ENCODE measurements around the gene PRMT1. TPM values are rescaled to one million over a fixed set of nuclear protein-coding genes. Genes with fewer than 3 reads are reported as not detected.
A peak's percentile ranks its signal among the peaks of the same experiment; 100 is the strongest.

Gene PRMT1
- total RNA-seq, 1 experiment from 2014 or later, result 527 TPM

DNA sequence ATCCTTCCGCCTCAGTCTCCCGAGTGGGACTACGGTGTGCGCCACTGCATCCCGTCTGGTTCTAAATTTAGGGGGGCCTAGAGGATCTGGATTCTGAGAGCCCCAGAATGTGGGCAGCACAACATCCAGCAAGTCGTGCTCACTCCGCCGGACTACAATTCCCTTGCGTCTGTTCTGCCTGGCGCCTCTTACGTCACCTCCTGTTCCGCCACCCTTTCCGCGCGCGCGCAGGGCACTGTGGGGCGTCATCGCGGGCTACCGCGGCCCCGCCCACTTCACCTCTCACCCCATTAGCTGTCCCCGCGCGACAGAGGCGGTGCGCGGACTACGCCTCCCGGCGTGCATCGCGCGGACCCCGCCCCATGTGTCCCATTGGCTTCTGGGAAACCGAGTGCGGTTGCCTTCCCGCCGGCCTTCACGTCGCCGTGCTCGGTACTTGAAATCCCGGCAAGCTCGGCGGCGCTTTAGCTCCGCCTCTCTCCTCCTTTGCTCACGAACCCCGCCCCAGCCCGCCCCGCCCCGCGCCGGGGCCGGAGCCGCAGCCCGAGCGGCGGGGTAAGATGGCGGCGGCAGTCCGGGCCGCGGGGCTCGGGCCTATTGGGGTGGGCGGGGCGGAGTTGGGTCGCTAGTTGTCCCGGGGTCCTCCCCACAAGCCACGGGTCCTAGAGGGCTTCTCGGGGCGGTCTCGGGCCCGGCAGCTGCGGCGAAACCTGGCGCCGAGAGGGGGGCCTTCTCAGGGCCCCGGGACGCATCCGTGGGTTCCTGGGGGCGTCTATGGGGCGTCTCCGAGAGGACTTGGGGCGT, 35.2 kb upstream of the PRMT1 start, which contains the start of gene SCAF1 (continued):
- TF ChIP-seq, protein P1, sequence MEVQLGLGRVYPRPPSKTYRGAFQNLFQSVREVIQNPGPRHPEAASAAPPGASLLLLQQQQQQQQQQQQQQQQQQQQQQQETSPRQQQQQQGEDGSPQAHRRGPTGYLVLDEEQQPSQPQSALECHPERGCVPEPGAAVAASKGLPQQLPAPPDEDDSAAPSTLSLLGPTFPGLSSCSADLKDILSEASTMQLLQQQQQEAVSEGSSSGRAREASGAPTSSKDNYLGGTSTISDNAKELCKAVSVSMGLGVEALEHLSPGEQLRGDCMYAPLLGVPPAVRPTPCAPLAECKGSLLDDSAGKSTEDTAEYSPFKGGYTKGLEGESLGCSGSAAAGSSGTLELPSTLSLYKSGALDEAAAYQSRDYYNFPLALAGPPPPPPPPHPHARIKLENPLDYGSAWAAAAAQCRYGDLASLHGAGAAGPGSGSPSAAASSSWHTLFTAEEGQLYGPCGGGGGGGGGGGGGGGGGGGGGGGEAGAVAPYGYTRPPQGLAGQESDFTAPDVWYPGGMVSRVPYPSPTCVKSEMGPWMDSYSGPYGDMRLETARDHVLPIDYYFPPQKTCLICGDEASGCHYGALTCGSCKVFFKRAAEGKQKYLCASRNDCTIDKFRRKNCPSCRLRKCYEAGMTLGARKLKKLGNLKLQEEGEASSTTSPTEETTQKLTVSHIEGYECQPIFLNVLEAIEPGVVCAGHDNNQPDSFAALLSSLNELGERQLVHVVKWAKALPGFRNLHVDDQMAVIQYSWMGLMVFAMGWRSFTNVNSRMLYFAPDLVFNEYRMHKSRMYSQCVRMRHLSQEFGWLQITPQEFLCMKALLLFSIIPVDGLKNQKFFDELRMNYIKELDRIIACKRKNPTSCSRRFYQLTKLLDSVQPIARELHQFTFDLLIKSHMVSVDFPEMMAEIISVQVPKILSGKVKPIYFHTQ (CRISPR knock-in tag; IDR thresholded peaks at IDR 0.05), result no peak
- TF ChIP-seq ZNF423 (CRISPR knock-in tag; IDR thresholded peaks at IDR 0.05), result no peak
- TF ChIP-seq, protein P2, sequence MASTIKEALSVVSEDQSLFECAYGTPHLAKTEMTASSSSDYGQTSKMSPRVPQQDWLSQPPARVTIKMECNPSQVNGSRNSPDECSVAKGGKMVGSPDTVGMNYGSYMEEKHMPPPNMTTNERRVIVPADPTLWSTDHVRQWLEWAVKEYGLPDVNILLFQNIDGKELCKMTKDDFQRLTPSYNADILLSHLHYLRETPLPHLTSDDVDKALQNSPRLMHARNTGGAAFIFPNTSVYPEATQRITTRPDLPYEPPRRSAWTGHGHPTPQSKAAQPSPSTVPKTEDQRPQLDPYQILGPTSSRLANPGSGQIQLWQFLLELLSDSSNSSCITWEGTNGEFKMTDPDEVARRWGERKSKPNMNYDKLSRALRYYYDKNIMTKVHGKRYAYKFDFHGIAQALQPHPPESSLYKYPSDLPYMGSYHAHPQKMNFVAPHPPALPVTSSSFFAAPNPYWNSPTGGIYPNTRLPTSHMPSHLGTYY (CRISPR knock-in tag; IDR thresholded peaks at IDR 0.05), result no peak
- TF ChIP-seq ELF4 (CRISPR knock-in tag; IDR thresholded peaks at IDR 0.05; ENCODE audit: low read depth), result no peak
- no peak for TF ChIP-seq RELA (CRISPR knock-in tag; IDR thresholded peaks at IDR 0.05; ENCODE audit: borderline replicate concordance)
- TF ChIP-seq ZNF219 (CRISPR knock-in tag; IDR thresholded peaks at IDR 0.05; ENCODE audit: borderline replicate concordance), result no peak
- TF ChIP-seq, protein P3, sequence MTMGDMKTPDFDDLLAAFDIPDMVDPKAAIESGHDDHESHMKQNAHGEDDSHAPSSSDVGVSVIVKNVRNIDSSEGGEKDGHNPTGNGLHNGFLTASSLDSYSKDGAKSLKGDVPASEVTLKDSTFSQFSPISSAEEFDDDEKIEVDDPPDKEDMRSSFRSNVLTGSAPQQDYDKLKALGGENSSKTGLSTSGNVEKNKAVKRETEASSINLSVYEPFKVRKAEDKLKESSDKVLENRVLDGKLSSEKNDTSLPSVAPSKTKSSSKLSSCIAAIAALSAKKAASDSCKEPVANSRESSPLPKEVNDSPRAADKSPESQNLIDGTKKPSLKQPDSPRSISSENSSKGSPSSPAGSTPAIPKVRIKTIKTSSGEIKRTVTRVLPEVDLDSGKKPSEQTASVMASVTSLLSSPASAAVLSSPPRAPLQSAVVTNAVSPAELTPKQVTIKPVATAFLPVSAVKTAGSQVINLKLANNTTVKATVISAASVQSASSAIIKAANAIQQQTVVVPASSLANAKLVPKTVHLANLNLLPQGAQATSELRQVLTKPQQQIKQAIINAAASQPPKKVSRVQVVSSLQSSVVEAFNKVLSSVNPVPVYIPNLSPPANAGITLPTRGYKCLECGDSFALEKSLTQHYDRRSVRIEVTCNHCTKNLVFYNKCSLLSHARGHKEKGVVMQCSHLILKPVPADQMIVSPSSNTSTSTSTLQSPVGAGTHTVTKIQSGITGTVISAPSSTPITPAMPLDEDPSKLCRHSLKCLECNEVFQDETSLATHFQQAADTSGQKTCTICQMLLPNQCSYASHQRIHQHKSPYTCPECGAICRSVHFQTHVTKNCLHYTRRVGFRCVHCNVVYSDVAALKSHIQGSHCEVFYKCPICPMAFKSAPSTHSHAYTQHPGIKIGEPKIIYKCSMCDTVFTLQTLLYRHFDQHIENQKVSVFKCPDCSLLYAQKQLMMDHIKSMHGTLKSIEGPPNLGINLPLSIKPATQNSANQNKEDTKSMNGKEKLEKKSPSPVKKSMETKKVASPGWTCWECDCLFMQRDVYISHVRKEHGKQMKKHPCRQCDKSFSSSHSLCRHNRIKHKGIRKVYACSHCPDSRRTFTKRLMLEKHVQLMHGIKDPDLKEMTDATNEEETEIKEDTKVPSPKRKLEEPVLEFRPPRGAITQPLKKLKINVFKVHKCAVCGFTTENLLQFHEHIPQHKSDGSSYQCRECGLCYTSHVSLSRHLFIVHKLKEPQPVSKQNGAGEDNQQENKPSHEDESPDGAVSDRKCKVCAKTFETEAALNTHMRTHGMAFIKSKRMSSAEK (CRISPR knock-in tag; IDR thresholded peaks at IDR 0.05; ENCODE audit: borderline replicate concordance), result no peak
- TF ChIP-seq HMGA2 (CRISPR knock-in tag; IDR thresholded peaks at IDR 0.05), result no peak
- TF ChIP-seq GTF2I (CRISPR knock-in tag; conservative IDR thresholded peaks at IDR 0.05), result no peak
- TF ChIP-seq, protein P4, sequence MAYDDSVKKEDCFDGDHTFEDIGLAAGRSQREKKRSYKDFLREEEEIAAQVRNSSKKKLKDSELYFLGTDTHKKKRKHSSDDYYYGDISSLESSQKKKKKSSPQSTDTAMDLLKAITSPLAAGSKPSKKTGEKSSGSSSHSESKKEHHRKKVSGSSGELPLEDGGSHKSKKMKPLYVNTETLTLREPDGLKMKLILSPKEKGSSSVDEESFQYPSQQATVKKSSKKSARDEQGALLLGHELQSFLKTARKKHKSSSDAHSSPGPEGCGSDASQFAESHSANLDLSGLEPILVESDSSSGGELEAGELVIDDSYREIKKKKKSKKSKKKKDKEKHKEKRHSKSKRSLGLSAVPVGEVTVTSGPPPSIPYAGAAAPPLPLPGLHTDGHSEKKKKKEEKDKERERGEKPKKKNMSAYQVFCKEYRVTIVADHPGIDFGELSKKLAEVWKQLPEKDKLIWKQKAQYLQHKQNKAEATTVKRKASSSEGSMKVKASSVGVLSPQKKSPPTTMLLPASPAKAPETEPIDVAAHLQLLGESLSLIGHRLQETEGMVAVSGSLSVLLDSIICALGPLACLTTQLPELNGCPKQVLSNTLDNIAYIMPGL (CRISPR knock-in tag; IDR thresholded peaks at IDR 0.05), result no peak
- TF ChIP-seq SMAD4 (CRISPR knock-in tag; IDR thresholded peaks at IDR 0.05), result no peak
- peak; percentile 84 for TF ChIP-seq FOXK1 (CRISPR knock-in tag; IDR thresholded peaks at IDR 0.05)
- TF ChIP-seq, protein P5, sequence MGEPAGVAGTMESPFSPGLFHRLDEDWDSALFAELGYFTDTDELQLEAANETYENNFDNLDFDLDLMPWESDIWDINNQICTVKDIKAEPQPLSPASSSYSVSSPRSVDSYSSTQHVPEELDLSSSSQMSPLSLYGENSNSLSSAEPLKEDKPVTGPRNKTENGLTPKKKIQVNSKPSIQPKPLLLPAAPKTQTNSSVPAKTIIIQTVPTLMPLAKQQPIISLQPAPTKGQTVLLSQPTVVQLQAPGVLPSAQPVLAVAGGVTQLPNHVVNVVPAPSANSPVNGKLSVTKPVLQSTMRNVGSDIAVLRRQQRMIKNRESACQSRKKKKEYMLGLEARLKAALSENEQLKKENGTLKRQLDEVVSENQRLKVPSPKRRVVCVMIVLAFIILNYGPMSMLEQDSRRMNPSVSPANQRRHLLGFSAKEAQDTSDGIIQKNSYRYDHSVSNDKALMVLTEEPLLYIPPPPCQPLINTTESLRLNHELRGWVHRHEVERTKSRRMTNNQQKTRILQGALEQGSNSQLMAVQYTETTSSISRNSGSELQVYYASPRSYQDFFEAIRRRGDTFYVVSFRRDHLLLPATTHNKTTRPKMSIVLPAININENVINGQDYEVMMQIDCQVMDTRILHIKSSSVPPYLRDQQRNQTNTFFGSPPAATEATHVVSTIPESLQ (CRISPR knock-in tag; IDR thresholded peaks at IDR 0.05), result no peak
- TF ChIP-seq FOXJ3 (CRISPR knock-in tag; IDR thresholded peaks at IDR 0.05; ENCODE audit: borderline replicate concordance), result no peak
- TF ChIP-seq EMX1 (CRISPR knock-in tag; IDR thresholded peaks at IDR 0.05), result no peak
- no peak for TF ChIP-seq NFYB (CRISPR knock-in tag; conservative IDR thresholded peaks at IDR 0.05; ENCODE audit: low read depth)
- no peak for TF ChIP-seq ZNF396 (CRISPR knock-in tag; IDR thresholded peaks at IDR 0.05; ENCODE audit: borderline replicate concordance)
- no peak for TF ChIP-seq ZNF671 (CRISPR knock-in tag; IDR thresholded peaks at IDR 0.05)
- no peak for TF ChIP-seq ZBTB21 (CRISPR knock-in tag; IDR thresholded peaks at IDR 0.05; ENCODE audit: borderline replicate concordance)
- TF ChIP-seq ZNF416 (CRISPR knock-in tag; IDR thresholded peaks at IDR 0.05), result no peak
- TF ChIP-seq, protein P6, sequence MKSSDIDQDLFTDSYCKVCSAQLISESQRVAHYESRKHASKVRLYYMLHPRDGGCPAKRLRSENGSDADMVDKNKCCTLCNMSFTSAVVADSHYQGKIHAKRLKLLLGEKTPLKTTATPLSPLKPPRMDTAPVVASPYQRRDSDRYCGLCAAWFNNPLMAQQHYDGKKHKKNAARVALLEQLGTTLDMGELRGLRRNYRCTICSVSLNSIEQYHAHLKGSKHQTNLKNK (CRISPR knock-in tag; IDR thresholded peaks at IDR 0.05), result no peak
- TF ChIP-seq GRHL2 (CRISPR knock-in tag; IDR thresholded peaks at IDR 0.05; ENCODE audit: insufficient replicate concordance, severe bottlenecking), result no peak

Measured in WTC11 (cell line).